Stimulated activated CD4-positive, alpha-beta T cell treated with anti-CD3 and anti-CD28 coated beads, Interleukin-2, amount 100 ng/mL, for 24 hours (primary cell): ENCODE measurements around the gene CRYBB1.

Experiments
- DNase-seq, 2 donors: peaks; one replicate each; pipeline ENCODE4 v3.0.0-alpha.2; 2020

CRYBB1 gene

GRCh38 chr22:26617271-26618199 is at the start of gene CRYBB1:
CRYBB1 (minus strand) TSS chr22:26618027; CDS start chr22:26616319, 1,708 bp downstream.
- no peak for DNase-seq

DNA sequence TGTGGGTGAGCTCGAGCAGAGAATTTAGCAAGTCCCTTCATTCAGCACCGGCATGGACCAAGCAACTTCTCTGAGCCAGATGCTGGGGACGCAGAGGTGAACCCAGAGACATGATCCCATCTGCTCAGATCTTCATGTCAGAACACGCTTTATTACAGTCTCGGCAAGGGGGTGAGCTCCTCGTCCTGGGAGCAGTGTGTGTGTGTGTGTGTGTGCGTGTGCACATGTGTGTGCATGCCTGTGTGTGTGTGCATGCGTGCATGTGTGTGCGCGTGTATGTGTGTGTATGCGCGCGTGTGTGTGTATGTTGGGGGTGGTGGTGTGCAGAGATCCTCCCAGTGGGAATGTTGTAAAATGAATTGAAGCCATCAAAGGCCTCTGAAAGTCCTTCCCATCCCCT is 49.3 kb upstream of the CRYBB1 start:
- no peak for DNase-seq

DNA sequence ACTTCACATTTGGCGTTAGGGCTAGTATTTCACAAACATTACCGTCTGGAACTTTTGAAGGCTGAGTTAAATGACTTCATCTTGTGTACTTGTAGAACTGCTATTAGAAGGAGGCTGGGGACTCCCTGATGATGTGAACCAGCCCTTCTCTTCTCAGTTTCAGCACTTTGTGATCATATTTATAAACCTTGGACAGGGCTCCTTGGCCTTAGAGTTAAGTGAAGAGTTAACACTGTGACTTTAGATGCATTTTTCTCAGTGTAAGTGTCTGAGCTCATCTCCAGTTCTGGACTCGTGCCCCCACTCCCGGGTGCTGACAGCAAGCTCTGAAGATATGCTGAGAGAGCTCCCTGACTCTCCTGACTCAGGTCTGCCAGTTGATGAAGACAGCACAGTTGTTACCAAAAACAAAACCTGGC is 48.0 kb upstream of the CRYBB1 start:
- no peak for DNase-seq

GRCh38 chr22:26663374-26663923 is 45.6 kb upstream of the CRYBB1 start:
- no peak for DNase-seq

GRCh38 chr22:26662160-26662559 is 44.3 kb upstream of the CRYBB1 start:
- no peak for DNase-seq

GRCh38 chr22:26660961-26661578 is 43.2 kb upstream of the CRYBB1 start:
- no peak for DNase-seq

GRCh38 chr22:26660356-26660755 is 42.5 kb upstream of the CRYBB1 start:
- DNase-seq, result no peak

DNA sequence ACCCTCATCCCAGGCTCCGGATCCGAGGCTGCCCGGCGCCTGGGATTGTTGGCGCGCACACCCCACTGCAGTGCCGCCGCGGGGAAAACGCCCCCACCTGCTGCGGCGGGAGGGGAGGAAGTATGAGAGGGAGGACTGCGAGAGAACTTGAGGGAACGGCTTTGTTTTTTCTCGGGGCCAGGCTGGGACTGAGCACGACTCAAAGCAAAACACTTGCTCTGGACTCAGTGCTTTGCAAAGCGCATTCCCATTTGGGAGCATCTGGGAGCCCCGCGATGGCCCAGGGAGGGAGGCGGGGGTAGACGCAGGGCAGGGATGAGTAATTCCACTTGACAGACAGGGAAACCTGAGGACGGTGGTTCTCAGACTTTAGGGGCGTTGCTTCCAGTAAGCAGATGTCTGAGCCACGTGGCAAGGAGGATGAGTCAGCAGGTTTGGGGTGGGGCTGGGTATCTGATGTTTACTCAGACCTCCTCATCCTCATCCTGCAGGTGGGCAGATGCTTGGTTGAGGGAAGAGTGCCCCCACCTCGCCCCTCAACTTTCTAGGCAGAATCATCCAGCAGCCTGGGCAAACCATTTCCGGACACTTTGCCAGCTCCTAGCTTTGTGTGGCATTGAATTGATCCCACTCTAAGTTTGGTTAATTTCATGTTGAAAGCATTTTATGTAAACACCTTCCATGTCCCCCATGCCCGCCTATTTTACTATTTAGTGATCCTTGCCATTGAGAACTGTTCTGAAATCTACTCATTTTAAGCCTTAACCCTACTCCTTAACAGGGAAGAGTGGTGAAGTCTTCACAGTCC is 41.0 kb upstream of the CRYBB1 start:
- DNase-seq, result peak; percentile 83 to 84

- DNase-seq, result no peak
Measured at GRCh38 chr22:26658161-26658560, 40.3 kb upstream of the CRYBB1 start.

DNA sequence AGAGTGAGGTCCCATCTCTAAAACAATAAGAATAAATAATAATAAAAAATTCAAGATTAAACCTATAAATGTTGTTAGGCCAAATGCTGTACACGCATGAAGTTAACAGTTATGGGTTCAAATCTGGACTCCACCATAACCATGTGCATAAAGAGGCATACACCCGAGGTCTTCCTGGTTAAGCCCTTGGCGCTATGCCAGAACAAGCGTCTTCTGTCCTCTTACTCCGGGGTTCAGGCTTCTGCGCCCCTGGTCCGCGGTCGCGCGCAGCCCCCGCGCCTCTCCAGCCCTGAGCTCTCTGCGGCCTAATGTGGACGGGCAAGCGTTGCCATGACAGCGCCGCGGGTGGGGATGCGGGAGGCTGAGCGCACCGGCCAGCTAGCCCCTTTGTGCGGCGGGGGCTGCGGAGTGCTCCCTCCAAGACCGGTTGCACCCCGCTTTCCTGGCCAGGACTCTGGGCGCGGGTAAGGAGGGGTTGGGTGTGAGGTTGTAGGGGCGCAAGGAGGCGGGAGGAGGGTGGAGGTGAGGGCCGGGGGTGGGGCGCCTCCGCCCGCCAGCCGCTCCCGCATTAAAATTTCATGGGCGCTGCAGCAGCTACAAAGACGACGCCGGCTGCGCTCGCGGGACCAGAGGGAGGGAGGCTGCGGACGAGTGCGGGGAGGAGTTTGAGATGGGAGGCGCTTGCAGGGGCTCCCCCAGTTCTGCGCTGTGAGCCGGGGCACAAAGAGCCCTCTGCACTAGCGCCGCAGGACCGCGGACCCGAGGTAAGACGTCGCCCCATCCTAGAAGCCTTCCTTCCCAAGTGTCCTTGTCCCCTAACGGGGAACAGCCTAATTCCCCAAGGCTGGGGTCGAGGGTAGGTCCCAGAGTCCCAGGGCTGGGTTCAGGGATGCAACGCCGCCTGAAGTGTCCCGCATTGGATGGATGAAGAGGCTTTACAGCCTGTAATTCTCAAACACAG is 39.3 kb upstream of the CRYBB1 start, which contains the start of gene MIAT:
TSS of gene MIAT (plus strand) at position 698 of the 961 bp plus-strand sequence.
- peak; percentile 74 for DNase-seq

- DNase-seq, result no peak
Measured at GRCh38 chr22:26651815-26652214, 34.0 kb upstream of the CRYBB1 start.

GRCh38 chr22:26650722-26651421 is 33.0 kb upstream of the CRYBB1 start:
- DNase-seq, result no peak

- no peak for DNase-seq
Measured at GRCh38 chr22:26648528-26649388, 30.9 kb upstream of the CRYBB1 start.

DNA sequence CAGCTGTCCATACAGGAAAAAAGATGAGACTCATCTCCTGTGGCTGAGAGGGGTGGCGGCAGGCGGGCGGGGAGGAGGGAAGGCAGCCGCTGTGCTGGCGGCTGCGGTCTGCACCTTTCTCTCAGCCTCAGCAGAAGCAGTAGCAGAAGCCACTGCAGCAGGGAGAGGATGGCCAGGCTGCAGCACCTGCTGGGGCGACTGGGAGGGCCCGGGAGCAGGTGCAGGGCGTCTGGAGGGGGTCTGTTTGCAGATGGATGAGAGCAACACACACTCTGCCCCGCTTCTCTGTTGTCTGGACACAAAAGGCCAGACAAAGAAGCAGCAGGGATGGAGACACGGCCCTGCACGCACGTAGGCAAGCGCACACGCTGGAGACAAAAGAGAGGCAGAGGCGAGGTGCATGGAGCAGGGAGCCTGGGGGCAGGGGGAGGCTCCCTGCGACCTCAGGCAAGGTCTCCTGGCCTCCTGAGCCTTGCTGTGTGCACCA is 30.2 kb upstream of the CRYBB1 start:
- DNase-seq, result peak; percentile 36 to 50

DNA sequence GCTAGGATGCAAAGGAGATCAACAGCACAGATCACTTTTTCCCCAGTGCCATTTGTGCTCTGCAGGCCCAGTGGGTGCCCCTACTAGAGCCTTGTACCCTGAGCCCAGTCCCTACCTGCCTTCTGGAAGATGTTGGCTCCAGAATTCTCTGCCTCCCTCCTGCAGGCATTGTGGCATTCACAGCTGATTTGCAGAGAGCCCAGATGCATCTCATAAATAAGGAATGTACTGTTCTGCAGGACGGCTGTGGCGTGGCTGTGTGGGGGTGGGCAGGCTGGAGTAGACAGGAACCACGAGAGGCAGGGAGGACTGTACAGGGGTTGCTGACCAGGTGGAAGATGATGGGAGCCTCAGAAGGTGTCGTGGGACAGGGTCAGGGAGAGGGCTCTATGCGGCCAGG is 28.3 kb upstream of the CRYBB1 start:
- DNase-seq, result no peak

DNA sequence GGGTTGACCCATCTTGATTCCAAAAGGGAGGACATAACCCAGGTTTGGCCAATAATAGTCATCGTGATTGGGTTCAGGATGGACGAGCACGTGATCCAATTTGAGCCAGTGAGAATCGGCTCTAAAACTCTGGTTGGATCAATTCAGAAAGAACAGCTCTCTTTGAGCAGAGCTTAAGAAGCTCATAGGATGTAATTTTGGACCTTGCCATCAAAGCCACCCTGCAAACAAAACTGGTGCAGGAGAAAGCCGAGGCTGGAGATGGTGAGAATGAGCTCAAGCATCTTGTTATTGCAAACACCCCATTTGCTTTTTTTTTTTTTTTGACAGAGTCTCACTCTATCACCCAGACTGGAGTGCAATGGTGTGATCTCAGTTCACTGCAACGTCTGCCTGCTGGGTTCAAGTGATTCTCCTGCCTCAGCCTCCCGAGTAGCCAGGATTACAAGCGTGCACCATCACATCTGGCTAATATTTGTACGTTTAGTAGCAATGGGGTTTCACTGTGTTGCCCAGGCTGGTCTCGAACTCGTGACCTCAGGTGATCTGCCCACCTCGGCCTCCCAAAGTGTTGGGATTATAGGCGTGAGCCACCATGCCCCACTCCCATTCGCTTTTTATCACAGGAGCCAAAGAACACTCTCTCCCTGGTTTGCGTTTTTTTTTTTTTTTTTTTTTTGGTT is 25.7 kb upstream of the CRYBB1 start:
- no peak for DNase-seq

GRCh38 chr22:26642465-26643417 is 24.9 kb upstream of the CRYBB1 start:
- DNase-seq, result peak; percentile 81 to 84

- no peak for DNase-seq
Measured at GRCh38 chr22:26636296-26636695, 18.5 kb upstream of the CRYBB1 start.
